ENCODE measurements around the gene TTL. TPM values are rescaled to one million over a fixed set of nuclear protein-coding genes. Genes with fewer than 3 reads are reported as not detected.

Gene TTL
- total and polyA plus RNA-seq, 2 of the 13 experiments (the other 11 are each of a cell fraction or from before 2014, with no cell fraction given): 19.0 to 59.8 TPM

- TF ChIP-seq, protein P1, sequence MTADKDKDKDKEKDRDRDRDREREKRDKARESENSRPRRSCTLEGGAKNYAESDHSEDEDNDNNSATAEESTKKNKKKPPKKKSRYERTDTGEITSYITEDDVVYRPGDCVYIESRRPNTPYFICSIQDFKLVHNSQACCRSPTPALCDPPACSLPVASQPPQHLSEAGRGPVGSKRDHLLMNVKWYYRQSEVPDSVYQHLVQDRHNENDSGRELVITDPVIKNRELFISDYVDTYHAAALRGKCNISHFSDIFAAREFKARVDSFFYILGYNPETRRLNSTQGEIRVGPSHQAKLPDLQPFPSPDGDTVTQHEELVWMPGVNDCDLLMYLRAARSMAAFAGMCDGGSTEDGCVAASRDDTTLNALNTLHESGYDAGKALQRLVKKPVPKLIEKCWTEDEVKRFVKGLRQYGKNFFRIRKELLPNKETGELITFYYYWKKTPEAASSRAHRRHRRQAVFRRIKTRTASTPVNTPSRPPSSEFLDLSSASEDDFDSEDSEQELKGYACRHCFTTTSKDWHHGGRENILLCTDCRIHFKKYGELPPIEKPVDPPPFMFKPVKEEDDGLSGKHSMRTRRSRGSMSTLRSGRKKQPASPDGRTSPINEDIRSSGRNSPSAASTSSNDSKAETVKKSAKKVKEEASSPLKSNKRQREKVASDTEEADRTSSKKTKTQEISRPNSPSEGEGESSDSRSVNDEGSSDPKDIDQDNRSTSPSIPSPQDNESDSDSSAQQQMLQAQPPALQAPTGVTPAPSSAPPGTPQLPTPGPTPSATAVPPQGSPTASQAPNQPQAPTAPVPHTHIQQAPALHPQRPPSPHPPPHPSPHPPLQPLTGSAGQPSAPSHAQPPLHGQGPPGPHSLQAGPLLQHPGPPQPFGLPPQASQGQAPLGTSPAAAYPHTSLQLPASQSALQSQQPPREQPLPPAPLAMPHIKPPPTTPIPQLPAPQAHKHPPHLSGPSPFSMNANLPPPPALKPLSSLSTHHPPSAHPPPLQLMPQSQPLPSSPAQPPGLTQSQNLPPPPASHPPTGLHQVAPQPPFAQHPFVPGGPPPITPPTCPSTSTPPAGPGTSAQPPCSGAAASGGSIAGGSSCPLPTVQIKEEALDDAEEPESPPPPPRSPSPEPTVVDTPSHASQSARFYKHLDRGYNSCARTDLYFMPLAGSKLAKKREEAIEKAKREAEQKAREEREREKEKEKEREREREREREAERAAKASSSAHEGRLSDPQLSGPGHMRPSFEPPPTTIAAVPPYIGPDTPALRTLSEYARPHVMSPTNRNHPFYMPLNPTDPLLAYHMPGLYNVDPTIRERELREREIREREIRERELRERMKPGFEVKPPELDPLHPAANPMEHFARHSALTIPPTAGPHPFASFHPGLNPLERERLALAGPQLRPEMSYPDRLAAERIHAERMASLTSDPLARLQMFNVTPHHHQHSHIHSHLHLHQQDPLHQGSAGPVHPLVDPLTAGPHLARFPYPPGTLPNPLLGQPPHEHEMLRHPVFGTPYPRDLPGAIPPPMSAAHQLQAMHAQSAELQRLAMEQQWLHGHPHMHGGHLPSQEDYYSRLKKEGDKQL (CRISPR knock-in tag; IDR thresholded peaks at IDR 0.05; ENCODE audit: low read depth): 0 out of 2 replicates have a peak, but pooled peaks have one; percentile 13
- TF ChIP-seq NFE2 (CRISPR knock-in tag; IDR thresholded peaks at IDR 0.05) (no peak), JARID2 (CRISPR knock-in tag; IDR thresholded peaks at IDR 0.05; ENCODE audit: insufficient replicate concordance) (peak; percentile 88), STAG1 (CRISPR knock-in tag; IDR thresholded peaks at IDR 0.05) (peak; percentile 11; the same call in 1 of the 2 replicates), ZNF253 (CRISPR knock-in tag; IDR thresholded peaks at IDR 0.05; ENCODE audit: borderline replicate concordance) (0 out of 2 replicates have a peak, but pooled peaks have one; percentile 52), HCFC1 (IDR thresholded peaks at IDR 0.05; ENCODE audit: low read depth, low read length) (peak; percentile 81), KDM3A (CRISPR knock-in tag; IDR thresholded peaks at IDR 0.05; ENCODE audit: low read depth) (no peak), ZNF296 (CRISPR knock-in tag; conservative IDR thresholded peaks at IDR 0.05) (0 out of 2 replicates have a peak, but pooled peaks have one; percentile 5), MAF1 (CRISPR knock-in tag; IDR thresholded peaks at IDR 0.05; ENCODE audit: borderline replicate concordance) (peak; percentile 57; the same call in 1 of the 2 replicates), PRPF4 (IDR thresholded peaks at IDR 0.05; ENCODE audit: low read depth, low read length, poor library complexity, severe bottlenecking) (no peak), ZC3H4 (CRISPR knock-in tag; IDR thresholded peaks at IDR 0.05; ENCODE audit: borderline replicate concordance) (peak; percentile 21), ZMYM3 (CRISPR knock-in tag; IDR thresholded peaks at IDR 0.05) (no peak), ZNF746 (CRISPR knock-in tag; IDR thresholded peaks at IDR 0.05) (0 out of 2 replicates have a peak, but pooled peaks have one; percentile 50)
- TF ChIP-seq, protein P2, sequence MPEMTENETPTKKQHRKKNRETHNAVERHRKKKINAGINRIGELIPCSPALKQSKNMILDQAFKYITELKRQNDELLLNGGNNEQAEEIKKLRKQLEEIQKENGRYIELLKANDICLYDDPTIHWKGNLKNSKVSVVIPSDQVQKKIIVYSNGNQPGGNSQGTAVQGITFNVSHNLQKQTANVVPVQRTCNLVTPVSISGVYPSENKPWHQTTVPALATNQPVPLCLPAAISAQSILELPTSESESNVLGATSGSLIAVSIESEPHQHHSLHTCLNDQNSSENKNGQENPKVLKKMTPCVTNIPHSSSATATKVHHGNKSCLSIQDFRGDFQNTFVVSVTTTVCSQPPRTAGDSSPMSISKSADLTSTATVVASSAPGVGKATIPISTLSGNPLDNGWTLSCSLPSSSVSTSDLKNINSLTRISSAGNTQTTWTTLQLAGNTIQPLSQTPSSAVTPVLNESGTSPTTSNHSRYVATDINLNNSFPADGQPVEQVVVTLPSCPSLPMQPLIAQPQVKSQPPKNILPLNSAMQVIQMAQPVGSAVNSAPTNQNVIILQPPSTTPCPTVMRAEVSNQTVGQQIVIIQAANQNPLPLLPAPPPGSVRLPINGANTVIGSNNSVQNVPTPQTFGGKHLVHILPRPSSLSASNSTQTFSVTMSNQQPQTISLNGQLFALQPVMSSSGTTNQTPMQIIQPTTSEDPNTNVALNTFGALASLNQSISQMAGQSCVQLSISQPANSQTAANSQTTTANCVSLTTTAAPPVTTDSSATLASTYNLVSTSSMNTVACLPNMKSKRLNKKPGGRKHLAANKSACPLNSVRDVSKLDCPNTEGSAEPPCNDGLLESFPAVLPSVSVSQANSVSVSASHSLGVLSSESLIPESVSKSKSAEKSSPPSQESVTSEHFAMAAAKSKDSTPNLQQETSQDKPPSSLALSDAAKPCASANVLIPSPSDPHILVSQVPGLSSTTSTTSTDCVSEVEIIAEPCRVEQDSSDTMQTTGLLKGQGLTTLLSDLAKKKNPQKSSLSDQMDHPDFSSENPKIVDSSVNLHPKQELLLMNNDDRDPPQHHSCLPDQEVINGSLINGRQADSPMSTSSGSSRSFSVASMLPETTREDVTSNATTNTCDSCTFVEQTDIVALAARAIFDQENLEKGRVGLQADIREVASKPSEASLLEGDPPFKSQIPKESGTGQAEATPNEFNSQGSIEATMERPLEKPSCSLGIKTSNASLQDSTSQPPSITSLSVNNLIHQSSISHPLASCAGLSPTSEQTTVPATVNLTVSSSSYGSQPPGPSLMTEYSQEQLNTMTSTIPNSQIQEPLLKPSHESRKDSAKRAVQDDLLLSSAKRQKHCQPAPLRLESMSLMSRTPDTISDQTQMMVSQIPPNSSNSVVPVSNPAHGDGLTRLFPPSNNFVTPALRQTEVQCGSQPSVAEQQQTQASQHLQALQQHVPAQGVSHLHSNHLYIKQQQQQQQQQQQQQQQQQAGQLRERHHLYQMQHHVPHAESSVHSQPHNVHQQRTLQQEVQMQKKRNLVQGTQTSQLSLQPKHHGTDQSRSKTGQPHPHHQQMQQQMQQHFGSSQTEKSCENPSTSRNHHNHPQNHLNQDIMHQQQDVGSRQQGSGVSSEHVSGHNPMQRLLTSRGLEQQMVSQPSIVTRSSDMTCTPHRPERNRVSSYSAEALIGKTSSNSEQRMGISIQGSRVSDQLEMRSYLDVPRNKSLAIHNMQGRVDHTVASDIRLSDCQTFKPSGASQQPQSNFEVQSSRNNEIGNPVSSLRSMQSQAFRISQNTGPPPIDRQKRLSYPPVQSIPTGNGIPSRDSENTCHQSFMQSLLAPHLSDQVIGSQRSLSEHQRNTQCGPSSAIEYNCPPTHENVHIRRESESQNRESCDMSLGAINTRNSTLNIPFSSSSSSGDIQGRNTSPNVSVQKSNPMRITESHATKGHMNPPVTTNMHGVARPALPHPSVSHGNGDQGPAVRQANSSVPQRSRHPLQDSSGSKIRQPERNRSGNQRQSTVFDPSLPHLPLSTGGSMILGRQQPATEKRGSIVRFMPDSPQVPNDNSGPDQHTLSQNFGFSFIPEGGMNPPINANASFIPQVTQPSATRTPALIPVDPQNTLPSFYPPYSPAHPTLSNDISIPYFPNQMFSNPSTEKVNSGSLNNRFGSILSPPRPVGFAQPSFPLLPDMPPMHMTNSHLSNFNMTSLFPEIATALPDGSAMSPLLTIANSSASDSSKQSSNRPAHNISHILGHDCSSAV (CRISPR knock-in tag; IDR thresholded peaks at IDR 0.05; ENCODE audit: borderline replicate concordance): peak; percentile 25; the same call in 1 of the 2 replicates
These were observed 102.4 kb downstream of the TTL start, which contains the start of gene CHCHD5 (continued) for GRCh38 chr2:112584134-112584890.
